Mesodermal cell (in vitro differentiated cells): ENCODE data around the gene PTPN4.

ENCODE experiments used
- H3K27ac ChIP-seq: 2 replicates; pipeline ENCODE4 v1.7.0; 2013; ENCODE audit warnings: mild to moderate bottlenecking, low read depth, low read length, moderate library complexity; ENCODE audit not compliant: severe bottlenecking
- H3K36me3 ChIP-seq: 2 replicates; pipeline ENCODE4 v1.7.1; 2013; ENCODE audit warnings: mild to moderate bottlenecking, low read length, moderate library complexity; ENCODE audit not compliant: control insufficient read depth, insufficient read depth
- H3K4me1 ChIP-seq: one replicate; pipeline ENCODE4 v1.7.1; 2013; ENCODE audit warnings: mild to moderate bottlenecking, low read length; ENCODE audit not compliant: insufficient read depth, control insufficient read depth, poor library complexity, severe bottlenecking
- H3K4me3 ChIP-seq: 2 replicates; pipeline ENCODE4 v1.7.0; 2013; ENCODE audit warnings: low read length, control low read depth, mild to moderate bottlenecking; ENCODE audit not compliant: insufficient read depth, poor library complexity, severe bottlenecking; ENCODE audit errors: extremely low read depth
- H3K9me3 ChIP-seq: 2 replicates; pipeline ENCODE4 v1.7.1; 2013; ENCODE audit warnings: mild to moderate bottlenecking, low read length, moderate library complexity; ENCODE audit not compliant: control insufficient read depth
- WGBS, 2 experiments: methylation state at CpG; one replicate each; pipeline ENCODE4 v1.1.5; 2013; ENCODE audit warnings: missing lambda C conversion rate in 2 of 2; ENCODE audit not compliant: insufficient coverage in 2 of 2; 5-methylcytosine and 5-hydroxymethylcytosine counted together

PTPN4 gene

GRCh38 chr2:119897736-119898395 is 138.1 kb downstream of the PTPN4 start:
- no peaks in the 10 kb centered on the region for H3K4me1 ChIP-seq
- 85% methylated on average over 2 to 3 of the region's 5 CpGs for WGBS, 2 experiments
- H3K9me3 ChIP-seq = no peaks in the 10 kb centered on the region
- H3K36me3 ChIP-seq = peaks cover 14% of the 10 kb centered on the region
- H3K4me3 ChIP-seq = no peak overlapping the region
- no peak overlapping the region for H3K27ac ChIP-seq

DNA sequence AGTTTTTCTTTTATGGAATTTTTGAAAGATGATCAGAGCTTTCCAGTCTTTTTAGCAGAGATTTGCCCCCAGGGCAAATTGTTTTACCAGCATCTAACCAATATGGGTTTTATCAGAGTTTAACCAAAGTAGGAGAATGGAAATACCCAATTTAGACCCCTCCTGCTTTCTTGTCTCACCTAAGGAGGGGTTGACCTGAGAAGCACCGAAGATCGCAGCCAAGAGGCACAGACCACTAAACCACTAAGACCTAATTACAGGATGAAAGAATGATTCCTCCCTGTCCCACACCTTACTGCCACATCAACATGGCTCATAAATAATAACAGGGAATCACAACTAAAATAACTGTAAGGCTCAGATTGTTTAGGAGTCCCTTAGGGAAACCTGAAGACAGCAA is 141.3 kb downstream of the PTPN4 start:
- Histone ChIP-seq H3K36me3 (peaks cover 27% of the 10 kb centered on the region), H3K9me3 (no peaks in the 10 kb centered on the region), H3K27ac (no peak overlapping the region), H3K4me1 (no peaks in the 10 kb centered on the region), H3K4me3 (no peak overlapping the region)
- 75% methylated on average over 2 of the region's 2 CpGs; no CpG with 5 or more reads in 1 of the 2 experiments for WGBS, 2 experiments

- WGBS, 2 experiments = no CpG with 5 or more reads among the region's 2 CpGs
- no peak overlapping the region for H3K4me3 ChIP-seq
- peaks cover 5% of the 10 kb centered on the region for H3K36me3 ChIP-seq
- no peaks in the 10 kb centered on the region for H3K4me1 ChIP-seq
- H3K27ac ChIP-seq = no peak overlapping the region
- H3K9me3 ChIP-seq = no peaks in the 10 kb centered on the region
Measured at GRCh38 chr2:119910566-119910965, 150.8 kb downstream of the PTPN4 start.

- Histone ChIP-seq H3K36me3 (peaks cover 4% of the 10 kb centered on the region), H3K27ac (no peak overlapping the region), H3K4me1 (no peaks in the 10 kb centered on the region), H3K9me3 (no peaks in the 10 kb centered on the region), H3K4me3 (no peak overlapping the region)
- WGBS, 2 experiments = 100% methylated on average over 1 of the region's 1 CpG; no CpG with 5 or more reads in 1 of the 2 experiments
Measured at GRCh38 chr2:119914266-119914665, 154.5 kb downstream of the PTPN4 start.

GRCh38 chr2:119921825-119922224 is 162.1 kb downstream of the PTPN4 start:
- Histone ChIP-seq H3K4me1 (no peaks in the 10 kb centered on the region), H3K27ac (no peak overlapping the region), H3K36me3 (no peaks in the 10 kb centered on the region), H3K9me3 (no peaks in the 10 kb centered on the region), H3K4me3 (no peak overlapping the region)
- WGBS, 2 experiments = no CpG with 5 or more reads among the region's 1 CpG

DNA sequence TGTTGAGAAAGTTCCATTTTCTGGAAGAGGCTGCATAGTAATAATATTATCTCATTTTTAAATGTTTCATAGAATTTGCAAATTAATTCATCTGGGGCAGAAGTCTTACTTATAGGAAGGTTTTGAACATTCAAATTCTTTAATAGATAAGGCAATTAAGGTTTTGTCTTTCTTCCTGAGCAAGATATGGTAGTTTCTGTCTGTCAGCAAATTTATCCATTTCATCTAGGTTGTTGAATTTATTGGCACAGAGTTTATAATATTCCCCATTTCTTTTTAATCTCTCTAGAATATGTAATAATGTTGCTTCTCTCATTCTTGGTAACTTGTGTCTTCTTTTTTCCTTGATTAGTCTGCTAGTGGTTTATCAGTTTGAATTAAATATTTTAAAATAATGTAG is 163.0 kb downstream of the PTPN4 start:
- no peaks in the 10 kb centered on the region for H3K9me3 ChIP-seq
- H3K27ac ChIP-seq = no peak overlapping the region
- H3K4me3 ChIP-seq = no peak overlapping the region
- H3K4me1 ChIP-seq = no peaks in the 10 kb centered on the region
- H3K36me3 ChIP-seq = no peaks in the 10 kb centered on the region

DNA sequence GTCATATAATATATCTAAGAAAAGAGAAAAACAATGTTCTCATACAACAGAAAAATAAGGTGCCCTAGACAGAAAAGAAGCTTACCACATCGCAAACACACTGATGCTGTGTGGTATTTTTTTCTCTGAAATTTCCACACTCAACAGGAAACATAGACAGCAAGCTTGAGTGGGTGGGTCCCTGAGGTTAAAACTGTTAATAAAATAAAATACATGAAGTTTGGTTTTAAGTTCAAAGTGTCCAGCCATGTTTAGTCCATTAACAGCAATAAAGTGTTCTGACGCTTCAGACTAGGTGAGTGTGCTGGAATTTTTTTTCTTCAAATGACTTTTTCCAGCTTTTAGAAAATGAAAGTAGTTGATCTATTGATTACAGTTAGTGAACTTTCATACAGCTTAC is 169.8 kb downstream of the PTPN4 start:
- peaks cover 7% of the 10 kb centered on the region for H3K36me3 ChIP-seq
- H3K9me3 ChIP-seq = no peaks in the 10 kb centered on the region
- WGBS, 2 experiments = 100% methylated on average over 1 of the region's 2 CpGs
- no peaks in the 10 kb centered on the region for H3K4me1 ChIP-seq
- H3K4me3 ChIP-seq = no peak overlapping the region
- H3K27ac ChIP-seq = no peak overlapping the region

- Histone ChIP-seq H3K4me3 (no peak overlapping the region), H3K36me3 (peaks cover 7% of the 10 kb centered on the region), H3K9me3 (no peaks in the 10 kb centered on the region), H3K27ac (no peak overlapping the region), H3K4me1 (no peaks in the 10 kb centered on the region)
- WGBS, 2 experiments = 93% methylated on average over 2 of the region's 2 CpGs; no CpG with 5 or more reads in 1 of the 2 experiments
Measured at GRCh38 chr2:119932809-119933208, 173.1 kb downstream of the PTPN4 start.

DNA sequence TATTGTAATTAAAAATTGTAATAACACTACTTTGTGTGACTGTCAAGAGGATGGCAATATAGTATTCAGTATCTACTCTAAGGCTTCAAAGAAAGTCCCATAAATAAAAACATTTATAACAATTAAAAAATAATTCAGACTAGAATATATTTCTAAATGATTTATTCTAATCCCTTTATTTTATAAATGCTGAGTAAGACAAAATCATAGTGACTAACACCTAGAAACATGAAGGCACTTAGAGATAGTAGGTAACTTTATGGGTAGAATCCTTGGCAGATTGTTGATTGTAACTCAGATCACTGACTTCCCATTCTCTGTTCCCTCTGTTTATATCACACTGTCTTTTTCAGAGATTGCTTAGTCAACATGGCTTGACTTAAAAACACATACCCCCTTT is 174.6 kb downstream of the PTPN4 start:
- Histone ChIP-seq H3K9me3 (no peaks in the 10 kb centered on the region), H3K4me3 (no peak overlapping the region), H3K4me1 (no peaks in the 10 kb centered on the region), H3K36me3 (peaks cover 7% of the 10 kb centered on the region), H3K27ac (no peak overlapping the region)

DNA sequence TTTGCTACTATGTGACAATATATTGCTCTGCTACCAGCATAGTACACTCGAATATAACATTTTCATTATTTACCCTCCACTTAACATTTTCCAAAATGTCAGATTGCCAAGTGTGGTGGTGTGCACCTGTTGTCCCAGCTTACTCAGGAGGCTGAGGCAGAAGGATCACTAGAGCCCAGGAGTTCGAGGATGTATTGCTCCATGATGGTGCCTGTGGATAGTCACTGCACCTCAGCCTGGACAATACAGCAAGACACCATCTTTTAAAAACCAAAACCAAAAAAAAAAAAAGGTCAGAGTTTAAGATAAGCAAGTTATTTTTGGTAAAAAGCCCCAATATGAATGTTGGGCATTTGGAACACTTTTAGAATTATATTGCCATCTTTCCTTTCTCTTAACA is 178.0 kb downstream of the PTPN4 start:
- no CpG with 5 or more reads among the region's 2 CpGs for WGBS, 2 experiments
- Histone ChIP-seq H3K9me3 (no peaks in the 10 kb centered on the region), H3K4me3 (no peak overlapping the region), H3K27ac (no peak overlapping the region), H3K36me3 (peaks cover 2% of the 10 kb centered on the region), H3K4me1 (no peaks in the 10 kb centered on the region)

- H3K36me3 ChIP-seq = no peaks in the 10 kb centered on the region
- H3K9me3 ChIP-seq = no peaks in the 10 kb centered on the region
- no peak overlapping the region for H3K27ac ChIP-seq
- H3K4me1 ChIP-seq = no peaks in the 10 kb centered on the region
- WGBS, 2 experiments = 100% methylated on average over 1 of the region's 3 CpGs; no CpG with 5 or more reads in 1 of the 2 experiments
- H3K4me3 ChIP-seq = no peak overlapping the region
Measured at GRCh38 chr2:119939915-119940314, 180.2 kb downstream of the PTPN4 start.
